Astrocyte of the hippocampus (primary cell): Measurements from ENCODE around the gene ESRRG.
A peak's percentile ranks its signal among the peaks of the same experiment; 100 is the strongest.
"Not testable (repeated sequence)": the region's sequence is repeated elsewhere in the genome, so short reads cannot be mapped to it uniquely, and the experiment has no call there.

ENCODE experiments used
- DNase-seq: peaks from one replicate; pipeline ENCODE4 v3.0.0; 2011; ENCODE audit warnings: low read depth, low spot score

ESRRG gene

GRCh38 chr1:216705676-216706075 lies 17.6 kb downstream of the ESRRG start:
- no peak for DNase-seq

GRCh38 chr1:216704065-216704464 lies 19.2 kb downstream of the ESRRG start:
- not testable (repeated sequence) for DNase-seq

GRCh38 chr1:216702170-216702569 lies 21.1 kb downstream of the ESRRG start:
- DNase-seq: no peak

- DNase-seq: peak; percentile 64
Observed at GRCh38 chr1:216700779-216701178, 22.4 kb downstream of the ESRRG start.

- DNase-seq: no peak
Observed at GRCh38 chr1:216691710-216692109, 31.5 kb downstream of the ESRRG start.

- DNase-seq: no peak
Observed at GRCh38 chr1:216690603-216691002, 32.6 kb downstream of the ESRRG start.

GRCh38 chr1:216688127-216688657 lies 35.0 kb downstream of the ESRRG start:
- DNase-seq: no peak

GRCh38 chr1:216686860-216687766 lies 36.1 kb downstream of the ESRRG start:
- DNase-seq: peak; percentile 16

GRCh38 chr1:216682752-216683151 lies 40.5 kb downstream of the ESRRG start:
- no peak for DNase-seq

- no peak for DNase-seq
Observed at GRCh38 chr1:216679108-216679507, 44.1 kb downstream of the ESRRG start.

GRCh38 chr1:216670118-216670883 lies 52.9 kb downstream of the ESRRG start:
- peak; percentile 9 for DNase-seq

GRCh38 chr1:216666441-216666840 lies 56.8 kb downstream of the ESRRG start:
- DNase-seq: no peak

GRCh38 chr1:216665856-216666255 lies 57.4 kb downstream of the ESRRG start:
- no peak for DNase-seq

GRCh38 chr1:216665406-216665805 lies 57.8 kb downstream of the ESRRG start:
- no peak for DNase-seq

GRCh38 chr1:216662681-216663080 lies 60.5 kb downstream of the ESRRG start:
- DNase-seq: peak; percentile 8

- no peak for DNase-seq
Observed at GRCh38 chr1:216660561-216660960, 62.7 kb downstream of the ESRRG start.

GRCh38 chr1:216653001-216653400 lies 70.2 kb downstream of the ESRRG start:
- no peak for DNase-seq

- peak; percentile 5 for DNase-seq
Observed at GRCh38 chr1:216651826-216652418, 71.3 kb downstream of the ESRRG start.

- no peak for DNase-seq
Observed at GRCh38 chr1:216643176-216643575, 80.1 kb downstream of the ESRRG start.

- no peak for DNase-seq
Observed at GRCh38 chr1:216641669-216642460, 81.4 kb downstream of the ESRRG start.

- no peak for DNase-seq
Observed at GRCh38 chr1:216640100-216640499, 83.1 kb downstream of the ESRRG start.
